Measurements from ENCODE around the gene FOXE3. TPM values are rescaled to one million over a fixed set of nuclear protein-coding genes. Genes with fewer than 3 reads are reported as not detected.

Gene FOXE3
- total and polyA plus RNA-seq, 2 of the 8 experiments (the other 6 are each of a cell fraction or from before 2014, with no cell fraction given), result 0.18 TPM; not detected in 1

- TF ChIP-seq TAF1 (IDR thresholded peaks at IDR 0.05; ENCODE audit: low read depth, low read length), result no peak
- no peak for TF ChIP-seq CTCF (IDR thresholded peaks at IDR 0.05; ENCODE audit: control extremely low read depth in 1 of 3, insufficient read depth in 1 of 3, low read depth in 1 of 3, low read length in 3 of 3)
- TF ChIP-seq SRF (IDR thresholded peaks at IDR 0.05; ENCODE audit: low read depth, low read length), result no peak
- TF ChIP-seq USF2 (IDR thresholded peaks at IDR 0.05; ENCODE audit: low read length), result no peak
Measured at GRCh38 chr1:47420547-47420946, 4.5 kb downstream of the FOXE3 start (continued).

Data from H1 (cell line).